Ovary (tissue), 3 donors: ENCODE results near the gene IL36A.

Experiments used
- CTCF ChIP-seq, 3 donors: fragments of 450-650 bp in 2 of 3; fragments of 200-600 bp in 1 of 3; IDR thresholded peaks; one replicate each; pipeline versions ENCODE4 v1.5.1 to v1.8.0; 2016 to 2022; ENCODE audit warnings: antibody characterized with exemption in 3 of 3, mild to moderate bottlenecking in 1 of 3
- POLR2A ChIP-seq: fragments of 450-650 bp; IDR thresholded peaks from one replicate; pipeline ENCODE4 v1.6.1; 2017; ENCODE audit warnings: antibody characterized with exemption, mild to moderate bottlenecking, moderate library complexity
- donor health status: DM: no; HTN: no; CAD: no.

- no peak for TF ChIP-seq CTCF (IDR thresholded peaks at IDR 0.05)
- no peak for TF ChIP-seq POLR2A
Measured at GRCh38 chr2:113013336-113013661, 8.0 kb downstream of the IL36A start.
